Measurements from ENCODE around the gene RETREG2.

- TF ChIP-seq, protein P1, sequence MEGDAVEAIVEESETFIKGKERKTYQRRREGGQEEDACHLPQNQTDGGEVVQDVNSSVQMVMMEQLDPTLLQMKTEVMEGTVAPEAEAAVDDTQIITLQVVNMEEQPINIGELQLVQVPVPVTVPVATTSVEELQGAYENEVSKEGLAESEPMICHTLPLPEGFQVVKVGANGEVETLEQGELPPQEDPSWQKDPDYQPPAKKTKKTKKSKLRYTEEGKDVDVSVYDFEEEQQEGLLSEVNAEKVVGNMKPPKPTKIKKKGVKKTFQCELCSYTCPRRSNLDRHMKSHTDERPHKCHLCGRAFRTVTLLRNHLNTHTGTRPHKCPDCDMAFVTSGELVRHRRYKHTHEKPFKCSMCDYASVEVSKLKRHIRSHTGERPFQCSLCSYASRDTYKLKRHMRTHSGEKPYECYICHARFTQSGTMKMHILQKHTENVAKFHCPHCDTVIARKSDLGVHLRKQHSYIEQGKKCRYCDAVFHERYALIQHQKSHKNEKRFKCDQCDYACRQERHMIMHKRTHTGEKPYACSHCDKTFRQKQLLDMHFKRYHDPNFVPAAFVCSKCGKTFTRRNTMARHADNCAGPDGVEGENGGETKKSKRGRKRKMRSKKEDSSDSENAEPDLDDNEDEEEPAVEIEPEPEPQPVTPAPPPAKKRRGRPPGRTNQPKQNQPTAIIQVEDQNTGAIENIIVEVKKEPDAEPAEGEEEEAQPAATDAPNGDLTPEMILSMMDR (IDR thresholded peaks at IDR 0.05; ENCODE audit: low read depth, low read length, missing input control): no peak
- TF ChIP-seq REST (IDR thresholded peaks at IDR 0.05): no peak
- TF ChIP-seq JUND (IDR thresholded peaks at IDR 0.05): no peak
- TF ChIP-seq RAD21 (IDR thresholded peaks at IDR 0.05): no peak
- no peak for TF ChIP-seq SP1 (IDR thresholded peaks at IDR 0.05)
- TF ChIP-seq ATF3 (IDR thresholded peaks at IDR 0.05): no peak
- TF ChIP-seq FOXA2 (IDR thresholded peaks at IDR 0.05): no peak
- TF ChIP-seq, protein P2, sequence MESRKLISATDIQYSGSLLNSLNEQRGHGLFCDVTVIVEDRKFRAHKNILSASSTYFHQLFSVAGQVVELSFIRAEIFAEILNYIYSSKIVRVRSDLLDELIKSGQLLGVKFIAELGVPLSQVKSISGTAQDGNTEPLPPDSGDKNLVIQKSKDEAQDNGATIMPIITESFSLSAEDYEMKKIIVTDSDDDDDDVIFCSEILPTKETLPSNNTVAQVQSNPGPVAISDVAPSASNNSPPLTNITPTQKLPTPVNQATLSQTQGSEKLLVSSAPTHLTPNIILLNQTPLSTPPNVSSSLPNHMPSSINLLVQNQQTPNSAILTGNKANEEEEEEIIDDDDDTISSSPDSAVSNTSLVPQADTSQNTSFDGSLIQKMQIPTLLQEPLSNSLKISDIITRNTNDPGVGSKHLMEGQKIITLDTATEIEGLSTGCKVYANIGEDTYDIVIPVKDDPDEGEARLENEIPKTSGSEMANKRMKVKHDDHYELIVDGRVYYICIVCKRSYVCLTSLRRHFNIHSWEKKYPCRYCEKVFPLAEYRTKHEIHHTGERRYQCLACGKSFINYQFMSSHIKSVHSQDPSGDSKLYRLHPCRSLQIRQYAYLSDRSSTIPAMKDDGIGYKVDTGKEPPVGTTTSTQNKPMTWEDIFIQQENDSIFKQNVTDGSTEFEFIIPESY (IDR thresholded peaks at IDR 0.05): no peak
- no peak for TF ChIP-seq TAF1 (conservative IDR thresholded peaks at IDR 0.05)
- TF ChIP-seq MAX (IDR thresholded peaks at IDR 0.05): no peak
- TF ChIP-seq GABPA (IDR thresholded peaks at IDR 0.05 in 1 of 2, conservative IDR thresholded peaks at IDR 0.05 in 1 of 2): no peak
- no peak for TF ChIP-seq HNF4A (conservative IDR thresholded peaks at IDR 0.05)
- TF ChIP-seq YY1 (IDR thresholded peaks at IDR 0.05): no peak
Measured at GRCh38 chr2:219181531-219181930, 3.5 kb downstream of the RETREG2 start.
